HG02840 (cell line): ENCODE data around the gene RNU5B-1.
"Not testable (repeated sequence)": the region's sequence is repeated elsewhere in the genome, so short reads cannot be mapped to it uniquely, and the experiment has no call there.

Source experiments
- ATAC-seq: cut with Tn5 transposase; IDR thresholded peaks from one replicate; pipeline ENCODE4 v1.9.1; 2021; ENCODE audit warnings: mild to moderate bottlenecking, moderate library complexity, moderate number of reproducible peaks; ENCODE audit not compliant: unreplicated experiment, low FRiP score

Gene RNU5B-1

DNA sequence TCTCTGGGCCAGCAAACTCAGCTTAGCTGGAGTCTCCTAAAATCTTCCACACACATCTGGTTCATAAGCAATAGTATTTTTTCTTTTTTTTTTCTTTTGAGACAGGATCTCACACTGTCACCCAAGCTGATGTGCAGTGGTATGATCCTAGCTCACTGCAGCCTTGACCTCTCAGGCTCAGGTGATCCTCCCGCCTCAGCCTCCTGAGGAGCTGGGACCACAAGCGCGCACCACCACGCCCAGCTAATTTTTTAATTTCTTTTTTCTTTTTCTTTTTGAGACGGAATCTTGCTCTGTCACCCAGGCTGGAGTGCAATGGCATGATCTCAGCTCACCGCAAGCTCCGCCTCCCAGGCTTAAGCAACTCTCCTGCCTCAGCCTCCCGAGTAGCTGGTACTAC, 34.3 kb downstream of the RNU5B-1 start:
- ATAC-seq: no peak

DNA sequence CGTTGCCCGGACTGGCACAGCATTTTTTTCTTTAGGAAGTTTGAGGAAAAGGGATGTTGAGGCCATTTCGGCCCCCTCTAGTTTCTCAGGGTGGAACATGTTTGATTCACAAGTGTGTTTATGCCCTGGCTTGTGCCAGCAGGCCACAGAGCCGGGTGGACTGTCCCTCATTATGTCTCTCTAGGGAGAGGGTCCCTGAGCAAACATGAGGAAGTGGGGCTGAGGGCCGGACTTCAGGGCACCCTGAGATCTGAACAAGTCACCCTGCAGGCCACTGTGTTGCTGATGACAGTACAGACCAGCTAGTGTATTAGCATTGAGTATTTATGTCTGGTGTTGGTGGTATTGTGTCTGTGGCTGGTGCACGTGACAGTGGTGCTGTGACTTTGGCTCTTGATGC, 34.9 kb downstream of the RNU5B-1 start:
- no peak for ATAC-seq

DNA sequence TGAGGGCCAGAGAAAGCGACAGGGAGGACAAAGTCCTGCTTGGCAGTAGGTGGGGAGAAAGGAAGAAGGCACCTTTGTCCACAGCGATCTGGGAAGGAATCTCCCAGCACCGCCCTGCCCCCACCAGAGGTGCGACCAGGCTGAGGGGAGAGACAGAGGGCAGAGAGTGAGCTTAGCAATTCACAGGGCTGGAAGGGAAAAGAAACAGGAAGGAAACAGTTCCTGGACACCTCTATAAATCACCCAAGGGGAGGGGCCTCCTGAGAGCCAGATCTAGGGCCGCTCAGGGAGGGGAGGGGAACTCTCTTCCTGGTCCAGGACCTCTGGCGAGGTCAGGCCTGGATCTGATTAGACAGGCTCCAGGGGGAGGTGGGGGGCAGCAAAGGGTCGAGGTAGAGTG, 35.4 kb downstream of the RNU5B-1 start:
- no peak for ATAC-seq

DNA sequence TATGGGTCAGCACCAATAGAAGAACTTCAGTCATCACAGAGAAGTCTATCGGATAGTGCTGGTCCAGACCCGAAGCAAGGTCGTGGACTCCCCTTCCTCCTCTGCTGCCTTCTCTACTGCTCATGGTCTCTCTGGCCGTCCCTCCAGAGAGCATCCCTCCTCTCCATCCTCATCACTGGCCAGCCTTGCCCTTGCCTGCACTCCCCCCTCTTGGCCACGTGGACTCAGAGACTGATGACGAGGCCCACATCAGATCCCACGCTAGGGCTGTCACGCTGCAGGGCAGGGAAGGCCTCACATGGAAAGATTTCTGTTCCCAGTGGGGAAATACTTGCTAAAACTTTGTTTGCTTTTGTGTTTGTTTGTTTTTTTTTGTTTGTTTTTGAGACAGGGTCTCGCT, 38.0 kb downstream of the RNU5B-1 start:
- ATAC-seq: no peak

DNA sequence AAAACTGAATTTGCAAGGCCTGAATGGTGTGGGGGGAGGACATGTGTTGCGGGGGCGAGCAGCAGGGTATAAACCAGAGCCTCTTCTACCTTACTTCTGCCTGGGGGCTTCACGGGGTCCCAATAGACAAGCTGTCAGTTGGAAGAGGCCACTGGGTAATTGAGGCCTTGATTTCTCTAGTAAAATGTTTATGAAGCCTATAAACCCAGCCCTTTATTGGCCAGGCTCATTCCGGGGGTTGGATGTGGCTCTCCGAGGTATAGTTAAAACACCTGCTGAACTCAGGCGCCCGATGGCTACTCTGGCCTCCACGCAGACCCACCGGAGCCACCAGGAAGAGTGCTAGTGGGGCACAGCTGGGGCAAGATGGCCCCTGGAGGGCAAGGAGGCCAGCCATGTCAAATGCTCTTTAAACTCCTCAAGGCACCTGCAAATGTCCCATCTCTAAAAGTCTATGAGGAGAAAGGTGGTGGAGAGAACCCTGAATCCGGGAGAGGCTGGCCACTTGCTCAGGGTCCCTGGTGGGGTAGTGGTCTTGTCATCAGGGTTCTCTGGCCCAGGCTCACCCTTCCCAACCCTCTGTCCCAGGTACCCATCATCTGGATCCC, 39.0 kb downstream of the RNU5B-1 start:
- no peak for ATAC-seq

DNA sequence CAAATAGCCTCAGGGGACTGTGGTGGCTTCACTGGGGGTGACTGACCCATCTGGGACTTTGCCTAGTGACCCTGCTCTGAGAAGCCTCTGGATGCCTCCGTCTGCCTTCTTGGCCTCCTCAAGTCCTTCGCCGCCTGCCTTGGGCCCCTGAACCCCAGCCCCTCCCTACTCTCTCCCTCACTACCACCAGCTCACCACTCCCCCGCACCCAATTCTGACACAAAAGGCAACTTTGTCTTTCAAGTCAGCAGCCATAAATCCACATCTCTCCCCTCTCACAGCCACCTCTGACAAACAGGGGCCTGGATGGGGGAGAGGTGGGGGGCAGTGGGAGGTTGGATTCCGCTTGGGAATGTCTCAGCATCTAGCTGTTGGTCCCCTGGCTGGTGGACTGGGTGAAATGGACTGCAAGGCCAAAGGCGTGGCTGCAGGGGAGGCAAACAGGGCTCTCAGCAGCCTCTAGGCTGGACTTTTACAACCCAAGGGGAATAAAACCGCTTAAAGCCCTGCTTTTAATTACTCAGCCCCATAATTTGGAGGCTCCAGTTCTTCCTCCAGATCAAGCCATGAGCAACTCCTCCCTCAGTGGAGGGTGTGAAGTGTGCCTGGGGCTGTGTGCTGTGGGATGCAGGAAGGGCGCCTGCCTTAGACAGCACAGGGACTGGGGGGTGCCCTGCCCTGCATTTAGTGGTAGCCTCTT, 39.9 kb downstream of the RNU5B-1 start:
- no peak for ATAC-seq

DNA sequence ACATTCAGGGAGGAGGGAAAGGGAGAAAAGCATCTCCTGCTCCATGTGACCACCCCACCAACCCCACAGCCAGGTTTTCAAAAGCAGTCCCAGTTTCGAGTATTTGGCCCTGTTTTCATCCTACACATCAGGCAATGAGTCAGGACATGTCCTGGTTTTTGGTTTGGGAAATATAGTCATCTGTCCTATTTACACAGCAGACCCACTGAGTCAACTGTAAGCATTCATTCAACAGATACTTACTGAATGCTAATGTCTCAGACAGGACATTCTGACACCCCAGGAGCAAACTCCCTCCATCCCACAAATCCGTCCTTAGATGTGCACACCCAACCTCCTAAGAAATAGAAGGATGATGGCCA, 40.4 kb downstream of the RNU5B-1 start:
- ATAC-seq: no peak

DNA sequence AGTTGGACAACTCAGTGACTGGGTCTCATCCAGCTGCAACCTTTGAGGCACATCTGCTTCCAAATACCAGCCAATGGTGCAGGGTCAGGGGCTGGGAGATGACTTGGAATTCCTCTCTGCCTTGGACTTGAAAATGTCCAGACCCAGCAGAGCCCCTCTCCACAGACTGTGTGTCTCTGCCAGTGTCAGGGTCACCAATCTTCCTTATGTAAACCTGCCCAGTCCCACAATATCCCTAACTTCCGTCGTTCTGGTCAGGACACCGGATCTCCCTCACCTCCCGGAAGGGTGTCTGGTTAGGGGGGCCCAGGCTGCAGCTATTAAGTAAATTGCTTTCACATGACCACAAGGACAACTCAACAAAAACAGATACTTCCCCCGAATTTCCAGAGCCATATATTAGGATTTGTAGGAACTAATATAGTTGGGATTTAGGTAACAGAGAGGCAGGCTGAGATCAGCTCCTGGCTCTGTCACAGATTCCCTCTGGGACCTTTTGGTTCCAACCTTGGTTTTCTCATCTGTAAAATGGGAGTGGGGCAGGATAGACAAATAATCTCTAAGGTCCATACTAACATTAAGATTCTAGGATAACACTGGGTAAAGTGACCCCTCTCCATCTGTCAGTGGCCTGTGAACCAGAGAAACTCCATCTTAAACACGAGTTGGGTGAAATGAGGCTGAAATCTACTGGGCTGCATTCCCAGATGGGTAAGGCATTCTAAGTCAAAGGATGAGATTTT, 42.5 kb downstream of the RNU5B-1 start:
- no peak for ATAC-seq

DNA sequence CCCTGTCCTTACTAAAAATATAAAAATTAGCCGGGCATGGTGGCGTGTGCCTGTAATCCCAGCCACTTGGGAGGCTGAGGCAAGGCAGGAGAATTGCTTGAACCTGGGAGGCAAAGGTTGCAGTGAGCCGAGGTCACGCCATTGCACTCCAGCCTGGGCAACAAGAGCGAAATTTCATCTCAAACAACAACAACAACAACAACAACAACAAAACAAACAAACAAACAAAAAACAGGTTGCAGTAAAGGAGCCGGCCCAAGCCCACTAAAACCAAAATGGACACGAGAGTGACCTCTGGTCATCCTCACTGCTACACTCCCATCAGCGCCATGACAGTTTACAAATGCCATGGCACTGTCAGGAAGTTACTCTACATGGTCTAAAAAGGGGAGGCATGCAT, 43.3 kb downstream of the RNU5B-1 start:
- ATAC-seq: not testable (repeated sequence)

DNA sequence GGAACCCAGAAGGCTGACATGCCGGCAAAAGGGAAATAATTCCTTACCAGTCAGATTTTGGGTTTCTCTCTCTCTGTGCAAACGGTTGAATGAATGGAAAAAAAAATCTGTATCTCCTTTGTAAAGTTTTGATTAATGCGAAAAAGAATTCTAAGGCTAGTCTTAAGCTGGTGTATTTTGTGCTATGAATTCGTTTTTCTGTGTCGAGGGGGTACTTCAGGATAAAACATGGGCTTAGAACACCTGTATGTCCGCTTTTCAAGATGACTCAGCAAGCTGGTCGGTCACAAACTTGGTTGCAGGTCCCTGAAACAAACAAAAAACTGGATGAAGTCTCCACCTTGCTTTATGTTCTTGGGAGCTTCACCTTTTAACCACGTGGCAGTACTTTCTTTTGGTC, 44.9 kb downstream of the RNU5B-1 start:
- ATAC-seq: no peak

DNA sequence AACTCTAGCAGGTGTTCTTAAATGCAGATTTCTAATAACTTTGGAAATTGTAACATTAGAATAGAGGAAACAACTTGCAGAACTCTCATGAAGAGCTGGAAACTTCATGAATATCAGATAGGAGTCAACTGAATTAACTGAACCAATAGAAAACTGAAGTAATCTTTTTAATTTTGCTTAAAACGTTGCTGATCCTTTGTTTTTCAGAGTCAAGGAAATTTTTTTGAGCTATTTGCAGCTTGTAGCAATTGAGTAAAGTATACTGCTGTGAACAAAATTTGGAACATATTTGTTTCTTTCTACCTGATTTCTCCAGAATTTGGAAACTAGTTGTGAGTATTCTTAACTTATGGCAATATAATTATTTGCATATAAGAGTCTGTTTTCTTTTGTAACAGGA, 47.5 kb downstream of the RNU5B-1 start:
- ATAC-seq: not testable (repeated sequence)
